Measurements from ENCODE around the gene CHD9.

CHD9 gene

DNA sequence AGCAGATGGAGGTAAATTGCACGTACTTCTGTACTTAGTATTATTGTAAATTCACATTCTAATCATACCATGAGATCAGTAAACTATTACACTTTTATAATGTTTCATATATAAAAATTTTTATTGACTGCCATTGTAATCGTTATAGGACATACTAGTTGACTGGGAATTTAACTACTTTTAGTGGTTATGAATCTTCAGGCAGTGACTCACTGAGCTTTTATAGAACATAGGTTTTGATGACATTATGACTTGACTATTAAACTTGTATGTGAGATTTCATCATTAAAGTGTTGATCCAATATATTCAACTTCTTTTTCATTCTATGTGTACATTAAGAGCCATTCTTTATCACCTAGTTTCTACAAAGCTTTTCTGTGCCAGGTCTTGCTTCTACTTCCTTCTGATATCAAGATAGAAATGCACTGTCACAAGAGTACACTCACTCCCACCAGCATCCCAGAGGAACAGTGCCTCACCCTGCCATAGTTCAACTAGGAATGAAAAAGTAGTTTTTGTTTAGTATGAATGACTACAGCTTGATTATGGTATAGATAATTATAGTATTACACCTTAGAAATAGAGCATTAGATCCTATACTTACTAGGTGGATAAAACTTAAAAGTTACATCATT lies 237.1 kb downstream of the CHD9 start:
- TF ChIP-seq ESRRG (CRISPR knock-in tag; IDR thresholded peaks at IDR 0.05) (no peak), ZNF70 (CRISPR knock-in tag; IDR thresholded peaks at IDR 0.05) (no peak), SNAI2 (CRISPR knock-in tag; IDR thresholded peaks at IDR 0.05) (no peak), ARNTL (CRISPR knock-in tag; IDR thresholded peaks at IDR 0.05; ENCODE audit: borderline replicate concordance, low read depth) (no peak), TOX (CRISPR knock-in tag; IDR thresholded peaks at IDR 0.05; ENCODE audit: borderline replicate concordance) (no peak), RARB (CRISPR knock-in tag; IDR thresholded peaks at IDR 0.05) (no peak), ZFP3 (CRISPR knock-in tag; IDR thresholded peaks at IDR 0.05) (no peak), ZC3H10 (CRISPR knock-in tag; IDR thresholded peaks at IDR 0.05) (no peak), ZFP30 (CRISPR knock-in tag; IDR thresholded peaks at IDR 0.05) (no peak), OSR1 (CRISPR knock-in tag; IDR thresholded peaks at IDR 0.05) (no peak)
- TF ChIP-seq, protein P1, sequence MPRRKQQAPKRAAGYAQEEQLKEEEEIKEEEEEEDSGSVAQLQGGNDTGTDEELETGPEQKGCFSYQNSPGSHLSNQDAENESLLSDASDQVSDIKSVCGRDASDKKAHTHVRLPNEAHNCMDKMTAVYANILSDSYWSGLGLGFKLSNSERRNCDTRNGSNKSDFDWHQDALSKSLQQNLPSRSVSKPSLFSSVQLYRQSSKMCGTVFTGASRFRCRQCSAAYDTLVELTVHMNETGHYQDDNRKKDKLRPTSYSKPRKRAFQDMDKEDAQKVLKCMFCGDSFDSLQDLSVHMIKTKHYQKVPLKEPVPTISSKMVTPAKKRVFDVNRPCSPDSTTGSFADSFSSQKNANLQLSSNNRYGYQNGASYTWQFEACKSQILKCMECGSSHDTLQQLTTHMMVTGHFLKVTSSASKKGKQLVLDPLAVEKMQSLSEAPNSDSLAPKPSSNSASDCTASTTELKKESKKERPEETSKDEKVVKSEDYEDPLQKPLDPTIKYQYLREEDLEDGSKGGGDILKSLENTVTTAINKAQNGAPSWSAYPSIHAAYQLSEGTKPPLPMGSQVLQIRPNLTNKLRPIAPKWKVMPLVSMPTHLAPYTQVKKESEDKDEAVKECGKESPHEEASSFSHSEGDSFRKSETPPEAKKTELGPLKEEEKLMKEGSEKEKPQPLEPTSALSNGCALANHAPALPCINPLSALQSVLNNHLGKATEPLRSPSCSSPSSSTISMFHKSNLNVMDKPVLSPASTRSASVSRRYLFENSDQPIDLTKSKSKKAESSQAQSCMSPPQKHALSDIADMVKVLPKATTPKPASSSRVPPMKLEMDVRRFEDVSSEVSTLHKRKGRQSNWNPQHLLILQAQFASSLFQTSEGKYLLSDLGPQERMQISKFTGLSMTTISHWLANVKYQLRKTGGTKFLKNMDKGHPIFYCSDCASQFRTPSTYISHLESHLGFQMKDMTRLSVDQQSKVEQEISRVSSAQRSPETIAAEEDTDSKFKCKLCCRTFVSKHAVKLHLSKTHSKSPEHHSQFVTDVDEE (CRISPR knock-in tag; IDR thresholded peaks at IDR 0.05), result no peak
- TF ChIP-seq, protein P2, sequence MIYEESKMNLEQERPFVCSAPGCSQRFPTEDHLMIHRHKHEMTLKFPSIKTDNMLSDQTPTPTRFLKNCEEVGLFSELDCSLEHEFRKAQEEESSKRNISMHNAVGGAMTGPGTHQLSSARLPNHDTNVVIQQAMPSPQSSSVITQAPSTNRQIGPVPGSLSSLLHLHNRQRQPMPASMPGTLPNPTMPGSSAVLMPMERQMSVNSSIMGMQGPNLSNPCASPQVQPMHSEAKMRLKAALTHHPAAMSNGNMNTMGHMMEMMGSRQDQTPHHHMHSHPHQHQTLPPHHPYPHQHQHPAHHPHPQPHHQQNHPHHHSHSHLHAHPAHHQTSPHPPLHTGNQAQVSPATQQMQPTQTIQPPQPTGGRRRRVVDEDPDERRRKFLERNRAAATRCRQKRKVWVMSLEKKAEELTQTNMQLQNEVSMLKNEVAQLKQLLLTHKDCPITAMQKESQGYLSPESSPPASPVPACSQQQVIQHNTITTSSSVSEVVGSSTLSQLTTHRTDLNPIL (CRISPR knock-in tag; IDR thresholded peaks at IDR 0.05; ENCODE audit: low read depth), result no peak
- TF ChIP-seq, protein P3, sequence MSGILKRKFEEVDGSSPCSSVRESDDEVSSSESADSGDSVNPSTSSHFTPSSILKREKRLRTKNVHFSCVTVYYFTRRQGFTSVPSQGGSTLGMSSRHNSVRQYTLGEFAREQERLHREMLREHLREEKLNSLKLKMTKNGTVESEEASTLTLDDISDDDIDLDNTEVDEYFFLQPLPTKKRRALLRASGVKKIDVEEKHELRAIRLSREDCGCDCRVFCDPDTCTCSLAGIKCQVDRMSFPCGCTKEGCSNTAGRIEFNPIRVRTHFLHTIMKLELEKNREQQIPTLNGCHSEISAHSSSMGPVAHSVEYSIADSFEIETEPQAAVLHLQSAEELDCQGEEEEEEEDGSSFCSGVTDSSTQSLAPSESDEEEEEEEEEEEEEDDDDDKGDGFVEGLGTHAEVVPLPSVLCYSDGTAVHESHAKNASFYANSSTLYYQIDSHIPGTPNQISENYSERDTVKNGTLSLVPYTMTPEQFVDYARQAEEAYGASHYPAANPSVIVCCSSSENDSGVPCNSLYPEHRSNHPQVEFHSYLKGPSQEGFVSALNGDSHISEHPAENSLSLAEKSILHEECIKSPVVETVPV (CRISPR knock-in tag; IDR thresholded peaks at IDR 0.05), result no peak
- TF ChIP-seq, protein P4, sequence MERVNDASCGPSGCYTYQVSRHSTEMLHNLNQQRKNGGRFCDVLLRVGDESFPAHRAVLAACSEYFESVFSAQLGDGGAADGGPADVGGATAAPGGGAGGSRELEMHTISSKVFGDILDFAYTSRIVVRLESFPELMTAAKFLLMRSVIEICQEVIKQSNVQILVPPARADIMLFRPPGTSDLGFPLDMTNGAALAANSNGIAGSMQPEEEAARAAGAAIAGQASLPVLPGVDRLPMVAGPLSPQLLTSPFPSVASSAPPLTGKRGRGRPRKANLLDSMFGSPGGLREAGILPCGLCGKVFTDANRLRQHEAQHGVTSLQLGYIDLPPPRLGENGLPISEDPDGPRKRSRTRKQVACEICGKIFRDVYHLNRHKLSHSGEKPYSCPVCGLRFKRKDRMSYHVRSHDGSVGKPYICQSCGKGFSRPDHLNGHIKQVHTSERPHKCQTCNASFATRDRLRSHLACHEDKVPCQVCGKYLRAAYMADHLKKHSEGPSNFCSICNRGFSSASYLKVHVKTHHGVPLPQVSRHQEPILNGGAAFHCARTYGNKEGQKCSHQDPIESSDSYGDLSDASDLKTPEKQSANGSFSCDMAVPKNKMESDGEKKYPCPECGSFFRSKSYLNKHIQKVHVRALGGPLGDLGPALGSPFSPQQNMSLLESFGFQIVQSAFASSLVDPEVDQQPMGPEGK (CRISPR knock-in tag; IDR thresholded peaks at IDR 0.05; ENCODE audit: borderline replicate concordance), result no peak
- ATAC-seq, result no peak

DNA sequence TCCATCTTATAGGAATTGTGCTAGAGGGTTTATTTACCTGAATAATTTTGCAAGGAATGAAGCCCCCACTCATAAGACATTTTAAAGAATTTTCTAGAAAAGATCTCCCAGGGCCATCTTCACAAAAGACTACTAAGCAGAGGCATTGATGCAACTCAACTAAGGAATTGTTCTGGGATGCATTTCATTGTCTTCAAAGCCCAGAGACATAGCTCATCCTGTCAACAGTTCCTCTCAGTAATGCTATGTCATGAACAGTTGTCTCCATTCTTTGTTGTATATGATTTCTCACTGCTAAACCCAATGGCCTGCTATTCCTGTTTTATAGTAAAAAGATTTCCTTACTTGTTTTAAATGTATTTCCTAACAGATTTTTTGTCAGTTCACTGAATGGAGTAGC lies 242.7 kb downstream of the CHD9 start:
- no peak for ATAC-seq
- TF ChIP-seq, protein P1 (CRISPR knock-in tag; IDR thresholded peaks at IDR 0.05), result no peak
- TF ChIP-seq, protein P3 (CRISPR knock-in tag; IDR thresholded peaks at IDR 0.05), result no peak
- TF ChIP-seq BACH2 (CRISPR knock-in tag; IDR thresholded peaks at IDR 0.05; ENCODE audit: borderline replicate concordance), result no peak

- TF ChIP-seq ZFP3 (CRISPR knock-in tag; IDR thresholded peaks at IDR 0.05), result no peak
- no peak for TF ChIP-seq BACH2 (CRISPR knock-in tag; IDR thresholded peaks at IDR 0.05; ENCODE audit: borderline replicate concordance)
- ATAC-seq, result no peak
Measured at GRCh38 chr16:53304334-53304733, 249.5 kb downstream of the CHD9 start.

Measured in SK-N-SH treated with all-trans-retinoic acid at 6 μM for 48 hours (cell line).